ENCODE measurements around the gene TMC8. TPM values are rescaled to one million over a fixed set of nuclear protein-coding genes. Genes with fewer than 3 reads are reported as not detected.

Gene TMC8
- total and polyA plus RNA-seq, 4 donors: 1.3 to 14.5 (median 5.0) TPM

DNA sequence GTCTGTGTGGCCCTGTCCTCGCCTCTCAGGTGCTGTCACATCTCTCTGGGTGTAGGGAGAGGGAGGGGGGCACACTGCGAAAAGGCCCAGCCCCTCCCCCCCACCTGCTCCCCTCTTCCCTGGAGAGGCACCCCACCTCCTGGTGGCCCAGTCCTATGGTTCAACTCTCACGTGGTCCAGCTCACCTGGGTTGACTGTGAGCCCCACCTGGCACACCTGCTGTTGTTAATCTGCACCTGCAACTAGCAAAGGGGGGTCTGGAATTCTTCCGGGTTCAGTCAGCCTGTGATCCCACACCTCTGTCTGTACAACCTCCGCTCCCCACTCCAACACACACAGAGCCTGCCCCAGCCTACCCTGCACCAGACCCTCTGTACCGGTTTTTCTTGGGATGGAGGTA is 35.8 kb downstream of the TMC8 start:
- WGBS: 81% methylated on average over 6 of the region's 6 CpGs
- H3K27ac ChIP-seq (ENCODE audit: low read depth in 1 of 2, low read length in 2 of 2): no peak overlapping the region
- no peak for DNase-seq (ENCODE audit: low spot score)
- H3K27me3 ChIP-seq (ENCODE audit: control insufficient read depth in 4 of 4, insufficient read depth in 4 of 4, low read length in 3 of 4): no peaks in the 10 kb centered on the region
- peaks cover 7 to 14% (median 13%) of the 10 kb centered on the region in 4 donors for H3K4me1 ChIP-seq (ENCODE audit: control insufficient read depth in 4 of 4, insufficient read depth in 4 of 4, low read length in 3 of 4)
- H3K36me3 ChIP-seq (ENCODE audit: control insufficient read depth in 4 of 4, insufficient read depth in 3 of 4, low read depth in 1 of 4, low read length in 3 of 4): peaks cover 0 to 9% (median 2%) of the 10 kb centered on the region in 4 donors
- H3K9ac ChIP-seq (ENCODE audit: low read depth in 1 of 2, low read length in 2 of 2): no peak overlapping the region
- TF ChIP-seq ZBTB33 (IDR thresholded peaks at IDR 0.05) (no peak), REST (IDR thresholded peaks at IDR 0.05) (no peak), EGR1 (IDR thresholded peaks at IDR 0.05; ENCODE audit: low read depth in 2 of 2) (no peak), GABPA (IDR thresholded peaks at IDR 0.05 in 1 of 2, conservative IDR thresholded peaks at IDR 0.05 in 1 of 2) (no peak), ATF3 (IDR thresholded peaks at IDR 0.05) (no peak), FOXA2 (IDR thresholded peaks at IDR 0.05) (no peak)
- TF ChIP-seq, protein P1, sequence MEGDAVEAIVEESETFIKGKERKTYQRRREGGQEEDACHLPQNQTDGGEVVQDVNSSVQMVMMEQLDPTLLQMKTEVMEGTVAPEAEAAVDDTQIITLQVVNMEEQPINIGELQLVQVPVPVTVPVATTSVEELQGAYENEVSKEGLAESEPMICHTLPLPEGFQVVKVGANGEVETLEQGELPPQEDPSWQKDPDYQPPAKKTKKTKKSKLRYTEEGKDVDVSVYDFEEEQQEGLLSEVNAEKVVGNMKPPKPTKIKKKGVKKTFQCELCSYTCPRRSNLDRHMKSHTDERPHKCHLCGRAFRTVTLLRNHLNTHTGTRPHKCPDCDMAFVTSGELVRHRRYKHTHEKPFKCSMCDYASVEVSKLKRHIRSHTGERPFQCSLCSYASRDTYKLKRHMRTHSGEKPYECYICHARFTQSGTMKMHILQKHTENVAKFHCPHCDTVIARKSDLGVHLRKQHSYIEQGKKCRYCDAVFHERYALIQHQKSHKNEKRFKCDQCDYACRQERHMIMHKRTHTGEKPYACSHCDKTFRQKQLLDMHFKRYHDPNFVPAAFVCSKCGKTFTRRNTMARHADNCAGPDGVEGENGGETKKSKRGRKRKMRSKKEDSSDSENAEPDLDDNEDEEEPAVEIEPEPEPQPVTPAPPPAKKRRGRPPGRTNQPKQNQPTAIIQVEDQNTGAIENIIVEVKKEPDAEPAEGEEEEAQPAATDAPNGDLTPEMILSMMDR (IDR thresholded peaks at IDR 0.05; ENCODE audit: low read depth, low read length, missing input control): no peak
- no peak overlapping the region for H3K4me3 ChIP-seq (ENCODE audit: low read depth in 1 of 3, low read length in 3 of 3)
- H3K9me3 ChIP-seq (ENCODE audit: control insufficient read depth in 4 of 4, low read length in 3 of 4): no peaks in the 10 kb centered on the region

DNA sequence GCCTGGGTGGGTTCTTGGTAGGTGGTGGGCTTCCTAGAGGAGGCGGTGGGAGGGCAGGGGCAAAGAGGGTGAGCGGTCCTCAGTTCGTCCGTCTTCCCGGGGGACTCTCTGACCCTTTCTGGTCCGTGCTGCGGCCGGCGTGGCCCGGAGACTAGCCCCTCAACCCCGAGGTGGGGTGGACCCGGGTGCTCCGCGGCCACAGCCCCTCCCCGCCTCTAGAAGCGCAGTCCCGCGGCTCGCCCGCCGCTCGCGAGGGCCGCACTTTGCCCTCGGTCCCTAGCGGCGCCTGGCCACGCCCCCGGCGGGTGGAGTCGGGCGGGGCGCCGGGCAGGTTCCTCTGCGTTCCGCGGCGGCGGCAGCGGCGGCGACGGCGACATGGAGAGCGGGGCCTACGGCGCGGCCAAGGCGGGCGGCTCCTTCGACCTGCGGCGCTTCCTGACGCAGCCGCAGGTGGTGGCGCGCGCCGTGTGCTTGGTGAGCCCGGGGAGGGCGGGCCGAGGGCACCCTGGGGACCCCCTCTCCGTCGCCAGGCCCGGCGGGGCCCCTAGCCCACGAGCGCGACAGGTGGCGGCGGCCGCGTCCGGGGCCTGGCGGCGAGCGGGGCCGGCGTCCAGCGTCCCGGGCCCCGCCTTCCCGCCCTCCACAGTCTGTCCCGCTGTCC is 37.8 kb downstream of the TMC8 start, which contains the start of gene SYNGR2:
Gene SYNGR2 (plus strand): TSS at position 340 of the 661 bp plus-strand sequence. CDS start 36 bp downstream, at position 376.
- H3K27ac ChIP-seq (ENCODE audit: low read depth in 1 of 2, low read length in 2 of 2): peak within 1 kb of the TSS; percentile 39 to 73
- H3K4me1 ChIP-seq (ENCODE audit: control insufficient read depth in 4 of 4, insufficient read depth in 4 of 4, low read length in 3 of 4): peaks cover 7 to 26% (median 18%) of the 10 kb centered on the region in 4 donors
- under 1% methylated on average over 84 of the region's 84 CpGs for WGBS
- peaks cover 0 to 20% (median 4%) of the 10 kb centered on the region in 4 donors for H3K36me3 ChIP-seq (ENCODE audit: control insufficient read depth in 4 of 4, insufficient read depth in 3 of 4, low read depth in 1 of 4, low read length in 3 of 4)
- DNase-seq (ENCODE audit: low spot score): peak; percentile 89
- no peaks in the 10 kb centered on the region for H3K9me3 ChIP-seq (ENCODE audit: control insufficient read depth in 4 of 4, low read length in 3 of 4)
- no peaks in the 10 kb centered on the region for H3K27me3 ChIP-seq (ENCODE audit: control insufficient read depth in 4 of 4, insufficient read depth in 4 of 4, low read length in 3 of 4)
- peak within 1 kb of the TSS; percentile 69 to 87 (median 74) for H3K4me3 ChIP-seq (ENCODE audit: low read depth in 1 of 3, low read length in 3 of 3)
- peak; percentile 24 for TF ChIP-seq SP1 (IDR thresholded peaks at IDR 0.05)
- TF ChIP-seq HNF4A (conservative IDR thresholded peaks at IDR 0.05): no peak
- no peak for TF ChIP-seq JUND (IDR thresholded peaks at IDR 0.05)
- no peak for TF ChIP-seq RXRA (IDR thresholded peaks at IDR 0.05)
- peak in 1 of 2 donors; percentile 6 for TF ChIP-seq RAD21 (IDR thresholded peaks at IDR 0.05)
- peak within 1 kb of the TSS in 1 of 2 donors; percentile 28 for H3K9ac ChIP-seq (ENCODE audit: low read depth in 1 of 2, low read length in 2 of 2)

Measured in liver (tissue), 9 donors.